DMS 273 (cell line): ENCODE results near the gene HIRA.

Experiments
- DNase-seq: peaks from one replicate; lab custom pipeline; 2025; ENCODE audit not compliant: unreplicated experiment; lab: John Stamatoyannopoulos, UW

The HIRA gene

DNA sequence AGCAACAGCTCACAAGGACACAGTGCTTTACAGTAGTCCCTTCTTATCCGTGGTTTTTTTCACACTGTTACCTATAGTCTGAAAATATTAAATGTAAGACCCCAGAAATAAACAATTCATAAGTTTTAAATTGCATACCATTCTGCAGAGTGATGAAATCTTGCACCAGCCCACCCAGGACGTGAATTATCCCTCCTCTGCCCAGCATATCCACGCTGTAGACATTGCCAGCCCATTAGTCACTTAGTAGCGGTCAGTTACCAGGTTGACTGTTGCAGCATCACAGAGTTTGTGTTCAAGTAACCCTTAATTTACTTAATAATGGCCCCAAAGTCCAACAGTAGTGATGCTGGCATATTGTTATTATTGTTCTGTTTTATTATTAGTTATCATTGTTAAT, 143.6 kb downstream of the HIRA start:
- no peak for DNase-seq

DNA sequence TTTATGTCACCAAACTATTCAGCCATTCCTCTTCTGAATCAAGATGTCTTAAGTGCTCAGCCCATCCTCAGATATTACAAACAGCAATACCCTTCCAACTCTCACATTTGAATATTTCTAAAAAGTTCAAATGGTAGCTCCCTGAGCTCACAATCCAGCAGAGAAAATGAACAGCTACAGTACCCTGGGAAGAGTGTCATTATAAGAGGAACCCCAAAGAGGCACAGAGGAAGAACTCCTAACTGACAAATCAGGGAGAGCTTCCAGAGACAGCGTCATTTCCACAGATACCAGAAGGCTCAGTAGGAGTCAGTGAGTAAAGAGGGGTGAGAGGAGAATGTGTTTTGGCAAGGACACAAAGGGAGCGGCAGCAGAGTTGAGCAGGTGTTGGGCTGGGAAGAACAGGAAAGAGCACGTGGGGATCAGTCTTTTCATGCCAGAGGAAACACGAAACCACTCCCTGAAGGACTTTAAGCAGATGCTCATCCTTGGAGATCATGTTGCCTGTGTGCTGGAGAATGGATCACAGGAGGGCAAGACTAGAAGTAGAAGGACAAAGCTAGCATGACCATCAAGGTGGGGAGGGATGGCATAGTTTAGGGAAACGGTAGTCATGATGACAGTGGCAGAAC, 144.3 kb downstream of the HIRA start:
- peak; percentile 94 for DNase-seq

DNA sequence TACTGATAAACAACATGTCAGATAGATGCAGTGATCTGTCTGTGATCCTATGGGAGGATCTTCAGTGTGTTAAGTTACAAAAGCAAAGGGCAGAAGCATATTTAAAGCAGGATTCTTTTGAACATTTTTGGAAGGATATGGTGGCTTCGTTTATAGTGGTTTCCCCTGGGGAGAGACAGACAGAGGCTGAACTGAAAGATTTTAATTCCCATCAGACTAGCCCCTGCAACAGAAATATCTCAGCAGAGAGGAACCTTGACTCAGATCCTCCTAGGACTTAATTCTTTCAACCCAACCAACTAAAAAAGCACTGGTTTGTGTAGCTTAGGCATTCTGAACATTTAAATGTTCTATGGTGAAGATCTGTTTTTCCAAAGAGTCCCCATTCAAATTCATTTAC, 145.7 kb downstream of the HIRA start:
- DNase-seq, result no peak
